GM23338 (cell line): ENCODE measurements around the gene GPR108. TPM values are rescaled to one million over a fixed set of nuclear protein-coding genes. Genes with fewer than 3 reads are reported as not detected.

Experiments
- ATAC-seq: fragments of 200-7000 bp; cut with Tn5 transposase; 3 replicates; pipeline ENCODE4 v1.9.1; 2020
- DNase-seq: peaks from one replicate; pipeline ENCODE4 v3.0.0-alpha.2; 2015; ENCODE audit warnings: low spot score
- H2AFZ ChIP-seq: fragments of 200-600 bp; sonication (generic); 2 replicates; pipeline ENCODE4 v1.8.0; 2016; ENCODE audit warnings: antibody characterized with exemption, mild to moderate bottlenecking, moderate library complexity
- H3F3A ChIP-seq: fragments of 200-600 bp; sonication (generic); replicated peaks from 2 replicates; pipeline ENCODE4 v1.8.0; 2017; ENCODE audit warnings: antibody characterized with exemption, mixed run types, low read depth
- H3K27ac ChIP-seq: fragments of 200-600 bp; sonication (generic); 2 replicates; pipeline ENCODE4 v1.6.1; 2016; ENCODE audit warnings: low read depth
- H3K27me3 ChIP-seq: fragments of 200-600 bp; sonication (generic); 2 replicates; pipeline ENCODE4 v1.8.0; 2016; ENCODE audit warnings: mild to moderate bottlenecking, mixed run types, moderate library complexity; ENCODE audit not compliant: insufficient read depth
- H3K36me3 ChIP-seq: fragments of 200-600 bp; sonication (generic); 2 replicates; pipeline ENCODE4 v1.8.0; 2016; ENCODE audit warnings: mild to moderate bottlenecking; ENCODE audit not compliant: insufficient read depth
- H3K4me1 ChIP-seq: fragments of 200-600 bp; sonication (generic); 2 replicates; pipeline ENCODE4 v1.8.0; 2016; ENCODE audit warnings: mild to moderate bottlenecking, moderate library complexity; ENCODE audit not compliant: insufficient read depth
- H3K4me2 ChIP-seq: fragments of 200-600 bp; sonication (generic); 2 replicates; pipeline ENCODE4 v1.7.1; 2017; ENCODE audit warnings: mixed run types
- H3K4me3 ChIP-seq: fragments of 200-600 bp; sonication (generic); 2 replicates; pipeline ENCODE4 v1.6.1; 2016; ENCODE audit warnings: mixed run types
- H3K79me2 ChIP-seq: fragments of 200-600 bp; sonication (generic); replicated peaks from 2 replicates; pipeline ENCODE4 v1.8.0; 2017; ENCODE audit warnings: mild to moderate bottlenecking; ENCODE audit not compliant: insufficient read depth
- H3K9me2 ChIP-seq: fragments of 200-600 bp; sonication (generic); 2 replicates; pipeline ENCODE4 v1.8.0; 2017; ENCODE audit not compliant: insufficient read depth
- H4K20me1 ChIP-seq: fragments of 200-600 bp; sonication (generic); replicated peaks from 2 replicates; pipeline ENCODE4 v1.8.0; 2017; ENCODE audit warnings: mild to moderate bottlenecking; ENCODE audit not compliant: insufficient read depth
- H3K27ac Mint-ChIP-seq: 2 replicates; pipeline ENCODE4 v1.8.0; 2020; ENCODE audit warnings: inconsistent platforms, mild to moderate bottlenecking, moderate library complexity, mixed read lengths
- H3K27me3 Mint-ChIP-seq: 3 replicates; pipeline ENCODE4 v1.8.0; 2022; ENCODE audit warnings: low read depth, mild to moderate bottlenecking, moderate library complexity, mixed read lengths, inconsistent platforms; ENCODE audit not compliant: insufficient read depth, poor library complexity
- H3K36me3 Mint-ChIP-seq: 3 replicates; pipeline ENCODE4 v1.8.0; 2021; ENCODE audit warnings: low read depth, mild to moderate bottlenecking, inconsistent platforms, moderate library complexity, mixed read lengths
- H3K4me1 Mint-ChIP-seq: 3 replicates; pipeline ENCODE4 v1.8.0; 2020; ENCODE audit warnings: mild to moderate bottlenecking, inconsistent platforms, mixed read lengths
- H3K4me3 Mint-ChIP-seq: 3 replicates; pipeline ENCODE4 v1.8.0; 2021; ENCODE audit warnings: moderate library complexity, mild to moderate bottlenecking, inconsistent platforms, mixed read lengths
- H3K9me3 Mint-ChIP-seq: 3 replicates; pipeline ENCODE4 v1.8.0; 2020; ENCODE audit warnings: moderate library complexity, mild to moderate bottlenecking, inconsistent platforms, mixed read lengths
- CREB1 ChIP-seq: fragments of 250-450 bp; sonication (Bioruptor Pico); IDR thresholded peaks from 2 replicates; pipeline ENCODE4 v1.5.0; 2020; ENCODE audit warnings: low read depth, mild to moderate bottlenecking, moderate library complexity
- CTCF ChIP-seq, 2 experiments: fragments of 200-600 bp in 1 of 2; sonication (generic) in 1 of 2; conservative IDR thresholded peaks; 2 replicates each; pipeline versions ENCODE4 v1.5.1 to v1.6.1; 2016 to 2017; ENCODE audit warnings: antibody characterized with exemption in 2 of 2, low read depth in 2 of 2, mild to moderate bottlenecking in 2 of 2, moderate library complexity in 1 of 2
- EZH2 ChIP-seq: fragments of 200-600 bp; sonication (generic); IDR thresholded peaks from one replicate; pipeline ENCODE4 v1.8.0; 2017; ENCODE audit warnings: antibody characterized with exemption, mild to moderate bottlenecking, low read depth; ENCODE audit not compliant: unreplicated experiment
- EZH2phosphoT487 ChIP-seq: fragments of 200-600 bp; sonication (generic); IDR thresholded peaks from one replicate; pipeline ENCODE4 v1.8.1; 2018; ENCODE audit warnings: antibody characterized with exemption; ENCODE audit not compliant: unreplicated experiment
- JUNB ChIP-seq: IDR thresholded peaks from one replicate; pipeline ENCODE4 v1.6.1; 2016; ENCODE audit warnings: antibody characterized with exemption; ENCODE audit not compliant: unreplicated experiment
- NANOG ChIP-seq: IDR thresholded peaks from 2 replicates; pipeline ENCODE4 v1.6.1; 2016; ENCODE audit warnings: antibody characterized with exemption, borderline replicate concordance
- POLR2AphosphoS5 ChIP-seq: IDR thresholded peaks from 2 replicates; pipeline ENCODE4 v1.6.1; 2016; ENCODE audit warnings: antibody characterized with exemption, low read depth
- STAT1 ChIP-seq: IDR thresholded peaks from one replicate; pipeline ENCODE4 v1.6.1; 2016; ENCODE audit warnings: antibody characterized with exemption; ENCODE audit not compliant: unreplicated experiment
- ZNF114 ChIP-seq: fragments of 250-450 bp; sonication (Bioruptor Pico); IDR thresholded peaks from 2 replicates; pipeline ENCODE4 v1.5.0; 2020; ENCODE audit warnings: mild to moderate bottlenecking, moderate library complexity
- ZNF331 ChIP-seq: fragments of 250-450 bp; sonication (Bioruptor Pico); IDR thresholded peaks from 2 replicates; pipeline ENCODE4 v1.5.0; 2020; ENCODE audit warnings: low read depth, mild to moderate bottlenecking, moderate library complexity
- ZNF462 ChIP-seq: fragments of 250-450 bp; sonication (Bioruptor Pico); IDR thresholded peaks from 2 replicates; pipeline ENCODE4 v1.5.0; 2020; ENCODE audit warnings: mild to moderate bottlenecking, moderate library complexity
- polyA plus RNA-seq: library from polyadenylated mRNA; unstranded; fragments of >200 nt; fragmentation: Nextera tagmentation; extraction: Ambion mirVana; gene quantifications from 2 replicates; pipeline ENCODE4 v1.2.1, GENCODE V29; 2016
- total RNA-seq: library from RNA; depleted of rRNA; stranded (reverse); fragments of >200 nt; shearing (Covaris generic); gene quantifications from 2 replicates; pipeline ENCODE4 v1.2.3, GENCODE V29; 2014
- TF ChIP-seq, protein P1 (sequence below): IDR thresholded peaks from 2 replicates; pipeline ENCODE4 v1.6.1; 2016; ENCODE audit warnings: antibody characterized with exemption
- TF ChIP-seq, protein P2 (sequence below): IDR thresholded peaks from one replicate; pipeline ENCODE4 v1.6.1; 2018; ENCODE audit warnings: antibody characterized with exemption; ENCODE audit not compliant: unreplicated experiment

Gene GPR108
- total and polyA plus RNA-seq, 2 experiments from 2014 or later: 44.8 to 57.9 TPM

DNA sequence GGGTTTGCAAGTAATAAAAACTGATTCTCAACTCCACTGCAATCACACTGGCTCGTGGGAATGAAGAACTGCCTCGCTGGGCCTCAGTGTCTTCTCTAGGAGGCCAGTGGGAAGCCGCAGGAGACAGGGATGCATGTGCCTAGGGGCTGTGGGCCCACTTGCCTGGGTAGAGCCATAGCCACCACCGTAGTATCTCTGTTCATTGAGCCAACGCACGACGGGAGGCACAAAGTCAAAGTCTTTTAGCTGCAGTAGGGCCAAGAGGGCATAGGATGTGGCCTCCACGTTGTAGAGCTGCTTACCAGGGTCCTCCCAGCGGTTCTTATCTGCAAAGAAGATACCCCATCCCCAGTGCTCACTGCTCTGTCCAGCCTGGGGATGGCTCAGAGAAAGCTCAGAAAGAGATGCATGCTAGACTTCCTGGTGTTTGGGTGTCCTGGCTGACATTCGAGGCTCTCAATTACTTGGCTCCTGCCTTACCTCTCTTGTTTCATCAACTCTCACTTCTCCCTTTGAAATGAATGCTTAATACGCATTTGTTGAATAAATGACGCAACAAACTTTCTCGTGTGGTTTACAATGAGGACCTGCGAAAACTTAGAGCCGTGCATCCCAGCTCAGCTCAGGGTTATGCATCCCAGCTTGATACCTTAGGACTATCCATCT lies 51.3 kb downstream of the GPR108 start (continued):
- no peak for TF ChIP-seq CTCF (conservative IDR thresholded peaks at IDR 0.05; ENCODE audit: low read depth in 2 of 2)
- TF ChIP-seq, protein P1, sequence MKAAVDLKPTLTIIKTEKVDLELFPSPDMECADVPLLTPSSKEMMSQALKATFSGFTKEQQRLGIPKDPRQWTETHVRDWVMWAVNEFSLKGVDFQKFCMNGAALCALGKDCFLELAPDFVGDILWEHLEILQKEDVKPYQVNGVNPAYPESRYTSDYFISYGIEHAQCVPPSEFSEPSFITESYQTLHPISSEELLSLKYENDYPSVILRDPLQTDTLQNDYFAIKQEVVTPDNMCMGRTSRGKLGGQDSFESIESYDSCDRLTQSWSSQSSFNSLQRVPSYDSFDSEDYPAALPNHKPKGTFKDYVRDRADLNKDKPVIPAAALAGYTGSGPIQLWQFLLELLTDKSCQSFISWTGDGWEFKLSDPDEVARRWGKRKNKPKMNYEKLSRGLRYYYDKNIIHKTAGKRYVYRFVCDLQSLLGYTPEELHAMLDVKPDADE: no peak
- no peak for TF ChIP-seq CREB1 (CRISPR knock-in tag)
- no peak for TF ChIP-seq ZNF331 (CRISPR knock-in tag)
- TF ChIP-seq JUNB: no peak
- no peak for TF ChIP-seq STAT1
- TF ChIP-seq, protein P2, sequence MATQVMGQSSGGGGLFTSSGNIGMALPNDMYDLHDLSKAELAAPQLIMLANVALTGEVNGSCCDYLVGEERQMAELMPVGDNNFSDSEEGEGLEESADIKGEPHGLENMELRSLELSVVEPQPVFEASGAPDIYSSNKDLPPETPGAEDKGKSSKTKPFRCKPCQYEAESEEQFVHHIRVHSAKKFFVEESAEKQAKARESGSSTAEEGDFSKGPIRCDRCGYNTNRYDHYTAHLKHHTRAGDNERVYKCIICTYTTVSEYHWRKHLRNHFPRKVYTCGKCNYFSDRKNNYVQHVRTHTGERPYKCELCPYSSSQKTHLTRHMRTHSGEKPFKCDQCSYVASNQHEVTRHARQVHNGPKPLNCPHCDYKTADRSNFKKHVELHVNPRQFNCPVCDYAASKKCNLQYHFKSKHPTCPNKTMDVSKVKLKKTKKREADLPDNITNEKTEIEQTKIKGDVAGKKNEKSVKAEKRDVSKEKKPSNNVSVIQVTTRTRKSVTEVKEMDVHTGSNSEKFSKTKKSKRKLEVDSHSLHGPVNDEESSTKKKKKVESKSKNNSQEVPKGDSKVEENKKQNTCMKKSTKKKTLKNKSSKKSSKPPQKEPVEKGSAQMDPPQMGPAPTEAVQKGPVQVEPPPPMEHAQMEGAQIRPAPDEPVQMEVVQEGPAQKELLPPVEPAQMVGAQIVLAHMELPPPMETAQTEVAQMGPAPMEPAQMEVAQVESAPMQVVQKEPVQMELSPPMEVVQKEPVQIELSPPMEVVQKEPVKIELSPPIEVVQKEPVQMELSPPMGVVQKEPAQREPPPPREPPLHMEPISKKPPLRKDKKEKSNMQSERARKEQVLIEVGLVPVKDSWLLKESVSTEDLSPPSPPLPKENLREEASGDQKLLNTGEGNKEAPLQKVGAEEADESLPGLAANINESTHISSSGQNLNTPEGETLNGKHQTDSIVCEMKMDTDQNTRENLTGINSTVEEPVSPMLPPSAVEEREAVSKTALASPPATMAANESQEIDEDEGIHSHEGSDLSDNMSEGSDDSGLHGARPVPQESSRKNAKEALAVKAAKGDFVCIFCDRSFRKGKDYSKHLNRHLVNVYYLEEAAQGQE: no peak

- no peak overlapping the region for H2AFZ ChIP-seq
- Mint-ChIP-seq H3K27me3 (peaks cover 3% of the 10 kb centered on the region), H3K36me3 (peaks cover 48% of the 10 kb centered on the region), H3K27ac (no peak overlapping the region), H3K4me1 (no peaks in the 10 kb centered on the region), H3K9me3 (peaks cover 93% of the 10 kb centered on the region), H3K4me3 (no peak overlapping the region)
- no peaks in the 10 kb centered on the region for H3F3A ChIP-seq
- H3K4me2 ChIP-seq: no peak overlapping the region
- no peaks in the 10 kb centered on the region for H3K79me2 ChIP-seq
- H3K27me3 ChIP-seq: no peaks in the 10 kb centered on the region
- no peaks in the 10 kb centered on the region for H3K4me1 ChIP-seq
- no peaks in the 10 kb centered on the region for H3K36me3 ChIP-seq
- DNase-seq (no peak), ATAC-seq (no peak)
- H3K9me2 ChIP-seq: no peaks in the 10 kb centered on the region
- no peak overlapping the region for H3K4me3 ChIP-seq
- no peaks in the 10 kb centered on the region for H4K20me1 ChIP-seq
- H3K27ac ChIP-seq: no peak overlapping the region
- TF ChIP-seq ZNF114: no peak
- no peak for TF ChIP-seq EZH2
- TF ChIP-seq EZH2phosphoT487: no peak
- TF ChIP-seq NANOG: no peak
- no peak for TF ChIP-seq POLR2AphosphoS5
- TF ChIP-seq STAT1: no peak
- no peak for TF ChIP-seq ZNF462 (CRISPR knock-in tag)
Measured at GRCh38 chr19:6685482-6685881, 51.9 kb downstream of the GPR108 start.
